PC-3 (cell line): ENCODE measurements around the gene GRB10.

Source experiments
- CTCF ChIP-seq: fragments of 300-600 bp; sonication (generic); conservative IDR thresholded peaks from 2 replicates; pipeline ENCODE4 v1.5.1; 2017; ENCODE audit warnings: antibody characterized with exemption, low read depth, mild to moderate bottlenecking, low read length
- EZH2 ChIP-seq: fragments of 300-600 bp; sonication (generic); IDR thresholded peaks from one replicate; pipeline ENCODE4 v1.6.1; 2017; ENCODE audit warnings: antibody characterized with exemption, mild to moderate bottlenecking, low read length; ENCODE audit not compliant: unreplicated experiment

DNA sequence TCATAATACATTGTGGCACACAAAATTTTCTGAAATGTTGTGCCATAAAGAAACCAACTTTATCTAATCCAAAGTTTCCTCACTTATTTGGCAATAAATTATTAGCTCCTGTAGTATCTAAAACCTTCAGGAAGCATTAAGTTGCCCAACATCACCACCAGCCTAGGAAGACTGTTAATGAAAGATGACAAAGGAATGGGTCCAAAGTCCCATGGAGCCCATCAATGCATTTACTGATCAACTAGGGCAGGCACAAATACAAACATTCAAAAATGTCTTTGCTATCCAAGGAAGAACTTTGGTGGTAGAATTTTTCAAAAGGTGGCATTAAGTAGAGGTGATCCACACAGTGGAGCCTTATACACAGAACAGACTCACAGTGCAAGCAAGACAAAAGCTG is 4.5 kb downstream of the GRB10 start:
- TF ChIP-seq CTCF = no peak
- no peak for TF ChIP-seq EZH2
